GM18505 (cell line): ENCODE measurements around the gene DUOXA1.

ENCODE experiments used
- ATAC-seq: cut with Tn5 transposase; IDR thresholded peaks from one replicate; pipeline ENCODE4 v1.9.1; 2021; ENCODE audit not compliant: unreplicated experiment
- POLR2A ChIP-seq: IDR thresholded peaks from 4 replicates; pipeline ENCODE4 v1.6.1; 2011; ENCODE audit warnings: borderline replicate concordance; ENCODE audit not compliant: insufficient read depth, insufficient read length; ENCODE audit errors: extremely low read depth

The DUOXA1 gene

GRCh38 chr15:45129651-45130129, at the start of gene DUOXA1, which contains the start of gene DUOX1:
Gene DUOXA1 (minus strand): TSS chr15:45129879. CDS start chr15:45123014, 6,865 bp downstream.
Gene DUOX1 (plus strand): TSS chr15:45129994. CDS start chr15:45131967, 1,973 bp downstream.
- no peak for TF ChIP-seq POLR2A
- no peak for ATAC-seq

- ATAC-seq: no peak
Measured at GRCh38 chr15:45177285-45177684, 47.6 kb upstream of the DUOXA1 start.

GRCh38 chr15:45174577-45174976, 44.9 kb upstream of the DUOXA1 start:
- TF ChIP-seq POLR2A: no peak
- no peak for ATAC-seq

More at GRCh38 chr15:45177285-45177684, 47.6 kb upstream of the DUOXA1 start:
- TF ChIP-seq POLR2A: no peak

GRCh38 chr15:45174069-45174468, 44.4 kb upstream of the DUOXA1 start:
- no peak for ATAC-seq
- no peak for TF ChIP-seq POLR2A

DNA sequence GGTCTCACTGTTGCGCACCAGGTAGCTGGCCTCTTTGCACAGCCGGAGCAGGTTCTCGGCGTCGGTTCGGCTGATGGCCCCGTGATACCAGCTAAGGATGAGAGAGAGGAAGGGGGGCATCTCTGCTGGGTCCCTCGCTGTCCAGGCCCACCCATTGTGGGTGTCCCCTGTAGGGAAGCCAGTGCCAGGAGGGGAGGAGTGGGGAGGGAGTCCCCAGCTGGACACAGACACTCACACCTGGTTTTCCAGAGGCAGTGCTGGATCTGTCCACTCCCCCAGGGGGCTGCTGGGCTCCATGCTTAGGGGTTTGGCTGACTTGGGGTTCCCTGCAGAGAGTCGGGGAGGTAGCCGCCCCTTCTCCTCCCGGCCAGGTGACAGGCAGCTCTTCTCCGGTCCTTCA, 42.2 kb upstream of the DUOXA1 start:
- no peak for TF ChIP-seq POLR2A

GRCh38 chr15:45169608-45170480, 40.2 kb upstream of the DUOXA1 start:
- no peak for TF ChIP-seq POLR2A
- no peak for ATAC-seq

More for the DNA sequence above, 42.2 kb upstream of the DUOXA1 start:
- ATAC-seq: no peak

DNA sequence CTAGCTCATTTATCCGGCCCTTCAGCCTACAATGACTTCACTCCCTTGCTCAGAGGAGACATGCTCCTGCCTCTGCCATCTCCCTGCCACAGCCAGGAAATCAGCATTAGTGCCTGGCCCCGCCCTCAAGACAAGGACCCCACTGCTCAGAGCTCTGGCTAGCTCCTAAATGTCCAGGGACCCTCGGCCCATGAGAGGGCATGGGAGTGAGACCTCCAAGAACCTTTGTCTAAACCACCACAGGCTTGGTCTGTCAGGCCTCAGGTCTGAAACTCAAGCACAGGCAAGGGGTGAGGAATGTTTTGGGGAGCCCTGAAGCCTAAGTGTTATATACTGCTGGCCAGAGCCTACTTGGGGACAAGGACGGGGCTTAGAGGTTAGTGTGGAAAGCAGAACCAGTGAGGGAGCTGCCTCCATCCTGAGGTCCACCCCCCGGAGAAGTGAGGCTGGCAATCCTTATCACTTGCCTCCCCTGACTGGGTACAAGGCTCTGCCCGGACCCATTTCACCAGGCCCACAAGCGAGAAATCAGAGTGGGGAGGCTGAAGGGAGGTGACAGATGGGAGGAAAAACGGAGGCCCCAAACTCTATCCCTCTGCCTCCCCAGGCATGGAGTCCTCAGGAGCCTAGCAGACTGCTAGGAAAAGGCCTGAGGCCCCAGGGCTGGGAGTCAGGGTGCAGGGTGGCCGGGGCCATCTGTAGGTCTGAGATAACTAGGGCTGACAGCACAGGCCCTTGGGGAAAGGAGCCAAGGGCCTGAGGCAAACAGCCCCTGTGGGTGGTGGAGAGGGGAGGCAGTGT, 39.3 kb upstream of the DUOXA1 start:
- TF ChIP-seq POLR2A: no peak
- ATAC-seq: no peak

DNA sequence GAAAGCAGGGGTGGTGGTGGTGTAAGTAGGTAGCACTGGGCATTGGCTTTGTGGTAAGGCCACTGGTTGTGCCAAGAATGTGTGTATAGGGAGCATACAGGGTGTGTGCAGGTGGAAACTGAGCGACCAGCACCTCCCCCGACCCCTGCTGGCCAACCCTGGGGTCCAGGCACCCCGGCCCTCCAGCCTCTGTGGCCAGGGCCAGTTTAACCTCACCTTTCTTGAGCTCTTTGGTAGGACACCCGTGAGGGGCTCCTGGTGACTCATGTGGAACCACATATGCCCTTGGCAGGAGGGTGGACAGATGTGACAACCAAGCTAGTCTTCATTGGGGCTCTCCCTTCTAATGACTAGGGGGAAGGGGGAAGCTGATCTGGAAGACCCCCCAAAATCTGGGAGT, 38.6 kb upstream of the DUOXA1 start:
- no peak for ATAC-seq
- no peak for TF ChIP-seq POLR2A

- TF ChIP-seq POLR2A: no peak
- ATAC-seq: no peak
Measured at GRCh38 chr15:45167631-45168205, 38.0 kb upstream of the DUOXA1 start.

- ATAC-seq: peak; percentile 84
- TF ChIP-seq POLR2A: peak; percentile 58
Measured at GRCh38 chr15:45166834-45167630, 37.4 kb upstream of the DUOXA1 start.

DNA sequence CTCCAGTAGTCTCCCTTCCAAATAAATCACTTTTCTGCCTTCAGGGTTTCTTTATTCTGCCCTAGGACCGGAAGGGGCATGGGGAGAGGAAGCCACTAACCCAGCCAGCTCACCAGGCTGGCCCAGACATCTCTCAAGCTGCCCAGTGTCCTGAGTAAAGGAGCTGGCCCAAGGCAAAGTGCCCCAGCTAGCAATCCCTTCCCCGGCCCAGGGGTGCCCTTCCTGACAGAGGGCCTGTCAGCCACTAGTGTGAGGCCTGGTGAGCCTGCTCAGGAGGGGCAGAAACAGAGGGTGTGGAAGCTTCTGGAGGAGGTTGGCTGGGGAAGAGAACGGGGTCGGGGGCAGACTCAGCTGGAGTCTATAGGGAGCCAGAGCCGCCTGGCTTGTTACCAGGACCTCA, 35.9 kb upstream of the DUOXA1 start:
- no peak for TF ChIP-seq POLR2A
- no peak for ATAC-seq

DNA sequence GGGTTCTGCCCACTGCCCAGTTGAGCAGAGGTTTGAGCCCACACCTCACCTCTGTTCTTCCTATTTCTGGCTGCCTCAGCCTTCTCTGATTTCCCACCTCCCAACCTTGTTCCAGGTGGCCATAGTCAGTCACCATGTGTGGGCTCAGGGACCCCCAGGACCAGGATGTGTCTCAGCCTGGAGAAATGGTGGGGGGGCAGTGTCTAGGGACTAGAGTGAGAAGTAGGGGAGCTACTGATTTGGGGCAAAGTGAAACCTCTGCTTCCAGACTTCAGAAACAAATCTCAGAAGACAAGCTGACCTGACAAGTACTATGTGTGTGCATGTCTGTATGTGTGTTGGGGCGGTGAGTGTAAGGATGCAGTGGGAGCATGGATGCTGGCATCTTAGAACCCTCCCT, 35.2 kb upstream of the DUOXA1 start:
- no peak for TF ChIP-seq POLR2A
- ATAC-seq: no peak
